ENCODE data around the gene TMEM59L.

TMEM59L gene

GRCh38 chr19:18637673-18638630 is 25.3 kb downstream of the TMEM59L start:
- no peak for DNase-seq (ENCODE audit: low read depth in 2 of 2)

GRCh38 chr19:18639706-18640243 is 27.1 kb downstream of the TMEM59L start:
- DNase-seq (ENCODE audit: low read depth in 2 of 2) = no peak

GRCh38 chr19:18644196-18645034 is 31.7 kb downstream of the TMEM59L start:
- DNase-seq (ENCODE audit: low read depth in 2 of 2) = no peak

GRCh38 chr19:18645035-18645511 is 32.4 kb downstream of the TMEM59L start:
- no peak for DNase-seq (ENCODE audit: low read depth in 2 of 2)

- no peak for DNase-seq (ENCODE audit: low read depth in 2 of 2)
Measured at GRCh38 chr19:18646535-18647370, 34.1 kb downstream of the TMEM59L start.

GRCh38 chr19:18647371-18647767 is 34.7 kb downstream of the TMEM59L start:
- no peak for DNase-seq (ENCODE audit: low read depth in 2 of 2)

GRCh38 chr19:18647807-18648206 is 35.1 kb downstream of the TMEM59L start:
- DNase-seq (ENCODE audit: low read depth in 2 of 2) = no peak

GRCh38 chr19:18648973-18649315 is 36.3 kb downstream of the TMEM59L start:
- no peak for DNase-seq (ENCODE audit: low read depth in 2 of 2)

- no peak for DNase-seq (ENCODE audit: low read depth in 2 of 2)
Measured at GRCh38 chr19:18649371-18650020, 36.8 kb downstream of the TMEM59L start.

GRCh38 chr19:18650021-18650390 is 37.3 kb downstream of the TMEM59L start:
- no peak for DNase-seq (ENCODE audit: low read depth in 2 of 2)

GRCh38 chr19:18650468-18651041 is 37.9 kb downstream of the TMEM59L start:
- no peak for DNase-seq (ENCODE audit: low read depth in 2 of 2)

- no peak for DNase-seq (ENCODE audit: low read depth in 2 of 2)
Measured at GRCh38 chr19:18651300-18651699, 38.6 kb downstream of the TMEM59L start.

- DNase-seq (ENCODE audit: low read depth in 2 of 2) = no peak
Measured at GRCh38 chr19:18651733-18652132, 39.1 kb downstream of the TMEM59L start.

- DNase-seq (ENCODE audit: low read depth in 2 of 2) = no peak
Measured at GRCh38 chr19:18653853-18654252, 41.2 kb downstream of the TMEM59L start.

- DNase-seq (ENCODE audit: low read depth in 2 of 2) = no peak
Measured at GRCh38 chr19:18654469-18654868, 41.8 kb downstream of the TMEM59L start.

- DNase-seq (ENCODE audit: low read depth in 2 of 2) = no peak
Measured at GRCh38 chr19:18655173-18655844, 42.6 kb downstream of the TMEM59L start.

GRCh38 chr19:18656337-18657086 is 43.8 kb downstream of the TMEM59L start:
- no peak for DNase-seq (ENCODE audit: low read depth in 2 of 2)

GRCh38 chr19:18657590-18658365 is 45.1 kb downstream of the TMEM59L start:
- DNase-seq (ENCODE audit: low read depth in 2 of 2) = no peak
